GM10266 (cell line): ENCODE data around the gene GIT1.

Source experiments
- DNase-seq: peaks from one replicate; pipeline ENCODE4 v3.0.0; 2012; ENCODE audit errors: extremely low spot score
- TF ChIP-seq, protein P1 (sequence below): IDR thresholded peaks from 2 replicates; pipeline ENCODE4 v1.5.1; 2012; ENCODE audit warnings: mild to moderate bottlenecking, low read depth; ENCODE audit not compliant: control insufficient read depth, insufficient read depth; ENCODE audit errors: missing control alignments

Gene GIT1

GRCh38 chr17:29615492-29616299, 26.2 kb upstream of the GIT1 start:
- TF ChIP-seq, protein P1, sequence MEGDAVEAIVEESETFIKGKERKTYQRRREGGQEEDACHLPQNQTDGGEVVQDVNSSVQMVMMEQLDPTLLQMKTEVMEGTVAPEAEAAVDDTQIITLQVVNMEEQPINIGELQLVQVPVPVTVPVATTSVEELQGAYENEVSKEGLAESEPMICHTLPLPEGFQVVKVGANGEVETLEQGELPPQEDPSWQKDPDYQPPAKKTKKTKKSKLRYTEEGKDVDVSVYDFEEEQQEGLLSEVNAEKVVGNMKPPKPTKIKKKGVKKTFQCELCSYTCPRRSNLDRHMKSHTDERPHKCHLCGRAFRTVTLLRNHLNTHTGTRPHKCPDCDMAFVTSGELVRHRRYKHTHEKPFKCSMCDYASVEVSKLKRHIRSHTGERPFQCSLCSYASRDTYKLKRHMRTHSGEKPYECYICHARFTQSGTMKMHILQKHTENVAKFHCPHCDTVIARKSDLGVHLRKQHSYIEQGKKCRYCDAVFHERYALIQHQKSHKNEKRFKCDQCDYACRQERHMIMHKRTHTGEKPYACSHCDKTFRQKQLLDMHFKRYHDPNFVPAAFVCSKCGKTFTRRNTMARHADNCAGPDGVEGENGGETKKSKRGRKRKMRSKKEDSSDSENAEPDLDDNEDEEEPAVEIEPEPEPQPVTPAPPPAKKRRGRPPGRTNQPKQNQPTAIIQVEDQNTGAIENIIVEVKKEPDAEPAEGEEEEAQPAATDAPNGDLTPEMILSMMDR, result no peak
- DNase-seq, result peak; percentile 96

DNA sequence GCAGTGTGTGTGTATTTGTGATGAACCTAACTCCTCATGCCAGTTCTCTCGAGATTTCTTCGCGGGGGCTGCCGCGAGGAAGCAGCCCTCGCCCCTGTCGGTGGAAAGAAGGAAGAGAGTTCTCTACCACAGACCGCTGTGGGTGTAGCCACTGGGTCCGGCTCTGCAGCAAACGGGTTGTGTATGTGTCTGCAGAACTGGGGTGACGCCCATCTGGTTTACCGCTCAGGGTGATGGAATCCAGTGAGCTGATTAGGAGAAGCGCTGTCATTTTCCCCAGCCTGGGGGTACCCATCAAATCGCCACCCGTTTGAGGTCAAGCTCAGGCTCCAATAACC, 25.6 kb upstream of the GIT1 start:
- TF ChIP-seq, protein P1, result no peak
- DNase-seq, result no peak

GRCh38 chr17:29614349-29615047, 25.1 kb upstream of the GIT1 start:
- no peak for DNase-seq
- TF ChIP-seq, protein P1, result no peak

DNA sequence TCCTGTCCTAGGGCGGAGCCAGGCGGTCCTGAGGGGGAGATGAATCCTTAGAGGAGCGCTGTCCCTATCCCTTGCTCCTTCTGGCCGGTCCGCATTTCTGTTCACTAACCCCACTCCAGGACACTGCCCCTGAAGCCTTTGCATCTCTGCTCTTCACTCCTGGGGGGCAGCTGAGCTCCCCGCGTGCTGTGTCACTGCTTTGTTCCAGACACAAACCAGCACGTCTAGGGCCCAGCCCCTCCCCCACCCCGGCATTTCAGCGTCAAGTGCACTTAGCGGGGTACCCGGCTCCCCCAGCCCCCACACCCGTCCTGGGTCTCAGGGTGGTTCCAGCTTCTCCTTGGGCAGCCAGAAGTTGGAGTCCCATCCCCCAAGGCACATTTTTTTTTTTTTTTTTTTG, 24.4 kb upstream of the GIT1 start:
- DNase-seq, result no peak
- TF ChIP-seq, protein P1, result no peak

DNA sequence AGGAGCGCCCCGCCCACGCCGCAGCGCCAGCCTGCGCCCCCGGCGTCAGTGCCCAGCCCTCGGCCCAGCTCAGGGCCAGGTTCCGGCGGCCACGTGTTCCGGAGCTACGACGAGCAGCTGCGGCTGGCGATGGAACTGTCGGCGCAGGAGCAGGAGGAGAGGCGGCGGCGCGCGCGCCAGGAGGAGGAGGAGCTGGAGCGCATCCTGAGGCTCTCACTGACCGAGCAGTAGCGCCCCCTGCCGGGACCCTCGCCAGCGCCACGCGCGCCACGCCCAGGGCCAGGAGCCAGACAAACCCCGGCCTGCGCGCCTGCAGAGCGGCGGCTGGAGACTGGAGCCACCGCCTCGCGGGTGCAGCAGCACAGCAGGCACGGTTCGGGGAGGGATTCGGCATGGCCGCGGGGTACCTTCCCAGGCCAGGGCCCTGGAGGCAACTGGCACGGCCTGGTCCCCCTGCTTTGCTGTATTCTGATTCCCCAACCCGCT, 23.9 kb upstream of the GIT1 start:
- DNase-seq, result peak; percentile 91
- TF ChIP-seq, protein P1, result peak; percentile 95

GRCh38 chr17:29612404-29613280, 23.2 kb upstream of the GIT1 start:
- TF ChIP-seq, protein P1, result peak; percentile 5
- DNase-seq, result no peak

GRCh38 chr17:29612094-29612403, 22.6 kb upstream of the GIT1 start:
- TF ChIP-seq, protein P1, result no peak
- no peak for DNase-seq
